GM21390 (cell line): ENCODE data around the gene CYP27C1.

Experiments
- ATAC-seq: cut with Tn5 transposase; IDR thresholded peaks from one replicate; pipeline ENCODE4 v1.9.1; 2021; ENCODE audit not compliant: unreplicated experiment

Gene CYP27C1

DNA sequence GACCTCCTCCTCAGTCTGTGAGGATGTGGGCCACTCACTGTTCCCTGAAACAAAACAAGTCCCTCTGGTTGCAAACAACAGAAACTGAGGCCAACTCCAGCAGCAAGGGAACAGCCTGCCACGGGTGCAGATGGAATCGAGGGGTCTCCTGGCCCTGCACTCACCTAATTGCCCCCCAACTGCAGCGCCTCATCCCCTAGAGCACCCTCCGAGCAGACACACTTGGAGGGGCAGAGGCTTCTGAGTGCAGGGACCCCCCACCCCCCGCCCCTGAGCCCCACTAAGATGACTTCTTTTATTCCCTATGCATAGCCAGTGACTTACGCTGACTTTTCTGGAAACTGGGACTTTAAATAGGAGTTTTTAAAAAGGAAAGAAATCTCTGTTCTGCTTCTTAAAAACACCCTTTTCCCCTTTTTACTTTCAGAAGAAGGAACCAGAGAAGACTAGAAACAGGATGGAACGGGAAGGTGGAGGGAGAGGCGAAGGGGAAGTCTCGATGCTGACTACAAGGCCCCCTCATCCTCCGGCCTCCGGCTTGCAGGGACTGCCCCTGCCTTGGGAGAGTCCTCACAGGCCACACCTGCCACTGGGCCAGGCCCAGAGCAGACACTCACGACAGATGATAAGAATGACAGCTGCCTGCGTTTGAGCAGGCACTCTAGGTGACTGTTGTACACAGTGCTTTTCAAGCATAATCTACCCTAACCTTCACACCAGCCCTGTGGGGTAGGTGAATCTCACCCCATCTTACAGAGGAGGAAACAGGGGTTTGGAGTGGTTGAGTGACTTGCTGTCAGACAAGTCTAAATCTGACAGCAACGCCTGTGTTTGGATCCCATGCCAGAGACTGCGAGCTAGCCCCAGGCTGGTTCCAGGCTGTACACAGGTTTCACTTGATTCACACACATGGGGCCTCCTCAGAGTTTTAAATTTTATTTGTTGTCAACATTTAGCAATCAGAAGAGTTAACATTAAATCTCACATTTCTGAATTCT, 85.0 kb downstream of the CYP27C1 start:
- ATAC-seq: no peak

DNA sequence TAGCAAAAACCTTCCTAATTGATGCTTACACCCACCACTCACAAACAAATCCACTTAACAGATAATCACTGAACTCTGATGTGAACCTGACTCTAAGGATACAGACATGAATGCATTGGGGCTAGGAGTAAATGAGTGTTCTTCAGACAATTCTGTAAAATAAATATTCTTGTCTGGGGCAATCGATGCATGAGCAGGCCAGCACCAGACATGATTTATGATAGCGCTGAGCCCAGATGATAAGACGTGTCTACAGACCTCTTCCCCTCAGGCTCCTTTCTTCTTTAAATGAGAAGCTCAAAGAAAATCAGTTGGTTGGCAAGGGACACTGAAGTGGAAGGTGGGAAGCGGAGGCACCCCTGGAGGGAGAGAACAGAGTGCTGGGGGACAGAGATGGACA, 85.9 kb downstream of the CYP27C1 start:
- no peak for ATAC-seq
